ENCODE data around the gene TLK1. TPM values are rescaled to one million over a fixed set of nuclear protein-coding genes. Genes with fewer than 3 reads are reported as not detected.

TLK1 gene
- total RNA-seq, 1 experiment from 2014 or later, result 101 TPM

- H3K36me3 ChIP-seq (ENCODE audit: low read depth), result no peaks in the 10 kb centered on the region
- POLR2A ChIA-PET (ENCODE audit: unreplicated experiment), result interaction anchor here (0.6 kb wide), 1 partner anchor 113 kb away, joined by 7 read pairs; no protein-coding TSS in a partner anchor
- CTCF ChIA-PET, result no interaction called here
- no peak overlapping the region for H3K4me3 ChIP-seq
- TF ChIP-seq, protein P1, sequence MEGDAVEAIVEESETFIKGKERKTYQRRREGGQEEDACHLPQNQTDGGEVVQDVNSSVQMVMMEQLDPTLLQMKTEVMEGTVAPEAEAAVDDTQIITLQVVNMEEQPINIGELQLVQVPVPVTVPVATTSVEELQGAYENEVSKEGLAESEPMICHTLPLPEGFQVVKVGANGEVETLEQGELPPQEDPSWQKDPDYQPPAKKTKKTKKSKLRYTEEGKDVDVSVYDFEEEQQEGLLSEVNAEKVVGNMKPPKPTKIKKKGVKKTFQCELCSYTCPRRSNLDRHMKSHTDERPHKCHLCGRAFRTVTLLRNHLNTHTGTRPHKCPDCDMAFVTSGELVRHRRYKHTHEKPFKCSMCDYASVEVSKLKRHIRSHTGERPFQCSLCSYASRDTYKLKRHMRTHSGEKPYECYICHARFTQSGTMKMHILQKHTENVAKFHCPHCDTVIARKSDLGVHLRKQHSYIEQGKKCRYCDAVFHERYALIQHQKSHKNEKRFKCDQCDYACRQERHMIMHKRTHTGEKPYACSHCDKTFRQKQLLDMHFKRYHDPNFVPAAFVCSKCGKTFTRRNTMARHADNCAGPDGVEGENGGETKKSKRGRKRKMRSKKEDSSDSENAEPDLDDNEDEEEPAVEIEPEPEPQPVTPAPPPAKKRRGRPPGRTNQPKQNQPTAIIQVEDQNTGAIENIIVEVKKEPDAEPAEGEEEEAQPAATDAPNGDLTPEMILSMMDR (conservative IDR thresholded peaks at IDR 0.05), result no peak
- H3K9me3 ChIP-seq (ENCODE audit: insufficient read depth, low read depth), result no peaks in the 10 kb centered on the region
- no peaks in the 10 kb centered on the region for H3K27me3 ChIP-seq (ENCODE audit: insufficient read depth, low read depth)
- H3K9me2 ChIP-seq (ENCODE audit: insufficient read depth), result no peaks in the 10 kb centered on the region
- H3K4me2 ChIP-seq, result no peak overlapping the region
- H3K27ac ChIP-seq, result no peak overlapping the region
- H3F3A ChIP-seq (ENCODE audit: insufficient read depth, low read depth), result no peaks in the 10 kb centered on the region
- intact Hi-C loops (cut with micrococcal nuclease; ENCODE audit: unreplicated experiment), result no loop called here
- BruUV-seq (replicated peaks), result no TSS peak
- DNase-seq, result no peak
- no peaks in the 10 kb centered on the region for H4K20me1 ChIP-seq (ENCODE audit: insufficient read depth)
- no peaks in the 10 kb centered on the region for H3K4me1 ChIP-seq (replicated peaks; ENCODE audit: insufficient read depth)
- H2AFZ ChIP-seq, result no peak overlapping the region
- H3K79me2 ChIP-seq (ENCODE audit: low read depth), result no peaks in the 10 kb centered on the region
Measured at GRCh38 chr2:171187819-171188218, 27.1 kb upstream of the TLK1 start.

GRCh38 chr2:171187177-171187576 lies 26.5 kb upstream of the TLK1 start:
- no peaks in the 10 kb centered on the region for H4K20me1 ChIP-seq (ENCODE audit: insufficient read depth)
- no peak overlapping the region for H3K27ac ChIP-seq
- no peaks in the 10 kb centered on the region for H3F3A ChIP-seq (ENCODE audit: insufficient read depth, low read depth)
- H3K27me3 ChIP-seq (ENCODE audit: insufficient read depth, low read depth), result no peaks in the 10 kb centered on the region
- ChIA-PET CTCF (no interaction called here), POLR2A (ENCODE audit: unreplicated experiment) (interaction anchor here (0.6 kb wide), 1 partner anchor 112 kb away, joined by 7 read pairs; no protein-coding TSS in a partner anchor)
- H3K4me1 ChIP-seq (replicated peaks; ENCODE audit: insufficient read depth), result no peaks in the 10 kb centered on the region
- no peak overlapping the region for H3K4me2 ChIP-seq
- no peaks in the 10 kb centered on the region for H3K79me2 ChIP-seq (ENCODE audit: low read depth)
- H3K9me3 ChIP-seq (ENCODE audit: insufficient read depth, low read depth), result no peaks in the 10 kb centered on the region
- H3K4me3 ChIP-seq, result no peak overlapping the region
- DNase-seq, result no peak
- no TSS peak for BruUV-seq (replicated peaks)
- H2AFZ ChIP-seq, result no peak overlapping the region
- intact Hi-C loops (cut with micrococcal nuclease; ENCODE audit: unreplicated experiment), result no loop called here
- no peaks in the 10 kb centered on the region for H3K9me2 ChIP-seq (ENCODE audit: insufficient read depth)
- TF ChIP-seq, protein P1 (conservative IDR thresholded peaks at IDR 0.05), result no peak
- TF ChIP-seq EZH2 (IDR thresholded peaks at IDR 0.05; ENCODE audit: low read depth), result no peak
- no peaks in the 10 kb centered on the region for H3K36me3 ChIP-seq (ENCODE audit: low read depth)

DNA sequence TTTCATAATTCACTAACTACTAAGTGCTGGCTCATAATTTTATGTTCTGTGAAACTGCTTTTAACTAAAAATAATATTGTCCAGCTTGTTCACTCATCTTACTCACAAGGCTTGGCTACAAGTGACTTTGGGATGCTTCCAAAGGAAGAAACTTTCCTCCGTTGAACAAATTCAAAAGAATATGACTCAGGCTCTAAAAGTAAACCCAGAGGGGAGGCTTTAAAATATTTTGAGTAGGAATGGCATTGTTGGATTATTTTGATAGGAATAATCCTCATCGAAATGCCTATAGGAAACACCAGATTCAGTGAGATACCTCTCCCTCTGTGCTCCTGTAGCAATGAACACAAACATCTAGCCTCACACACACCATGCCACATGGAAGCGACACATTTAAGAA lies 25.2 kb upstream of the TLK1 start:
- H3K4me2 ChIP-seq, result no peak overlapping the region
- H3F3A ChIP-seq (ENCODE audit: insufficient read depth, low read depth), result no peaks in the 10 kb centered on the region
- no peak for TF ChIP-seq EZH2 (IDR thresholded peaks at IDR 0.05; ENCODE audit: low read depth)
- TF ChIP-seq, protein P1 (conservative IDR thresholded peaks at IDR 0.05), result no peak
- CTCF ChIA-PET, result no interaction called here
- H3K27ac ChIP-seq, result no peak overlapping the region
- no peak overlapping the region for H2AFZ ChIP-seq
- BruUV-seq (replicated peaks), result no TSS peak
- H3K9me2 ChIP-seq (ENCODE audit: insufficient read depth), result no peaks in the 10 kb centered on the region
- H3K9me3 ChIP-seq (ENCODE audit: insufficient read depth, low read depth), result no peaks in the 10 kb centered on the region
- no peaks in the 10 kb centered on the region for H4K20me1 ChIP-seq (ENCODE audit: insufficient read depth)
- no peak overlapping the region for H3K4me3 ChIP-seq
- H3K36me3 ChIP-seq (ENCODE audit: low read depth), result no peaks in the 10 kb centered on the region
- intact Hi-C loops (cut with micrococcal nuclease; ENCODE audit: unreplicated experiment), result no loop called here
- H3K79me2 ChIP-seq (ENCODE audit: low read depth), result no peaks in the 10 kb centered on the region
- POLR2A ChIA-PET (ENCODE audit: unreplicated experiment), result no interaction called here
- H3K4me1 ChIP-seq (replicated peaks; ENCODE audit: insufficient read depth), result no peaks in the 10 kb centered on the region
- H3K27me3 ChIP-seq (ENCODE audit: insufficient read depth, low read depth), result no peaks in the 10 kb centered on the region
- DNase-seq, result no peak

Data from PC-9 (cell line).